ENCODE data around the gene RSU1.
"Not testable (repeated sequence)": the region's sequence is repeated elsewhere in the genome, so short reads cannot be mapped to it uniquely, and the experiment has no call there.

RSU1 gene

GRCh38 chr10:16779384-16779915, 37.8 kb downstream of the RSU1 start:
- peaks cover 22% of the 10 kb centered on the region for H3K36me3 Mint-ChIP-seq
- H3K4me3 Mint-ChIP-seq = no peak overlapping the region
- H3K27ac Mint-ChIP-seq = peak overlapping the region; percentile 54

GRCh38 chr10:16777473-16778370, 39.5 kb downstream of the RSU1 start:
- peaks cover 27% of the 10 kb centered on the region for H3K4me1 Mint-ChIP-seq
- peak overlapping the region; percentile 86 for H3K27ac Mint-ChIP-seq
- no peak for ATAC-seq
- H3K36me3 Mint-ChIP-seq = peaks cover 22% of the 10 kb centered on the region
- no peak for DNase-seq (ENCODE audit: low spot score in 2 of 2)
- no peaks in the 10 kb centered on the region for H3K9me3 Mint-ChIP-seq
- H3K4me3 Mint-ChIP-seq = peak overlapping the region; percentile 34

More at GRCh38 chr10:16779384-16779915, 37.8 kb downstream of the RSU1 start:
- Mint-ChIP-seq H3K9me3 (no peaks in the 10 kb centered on the region), H3K4me1 (peaks cover 31% of the 10 kb centered on the region)
- DNase-seq (ENCODE audit: low spot score in 2 of 2) (no peak), ATAC-seq (peak; percentile 91)

- no peak for DNase-seq (ENCODE audit: low spot score in 2 of 2)
- no peak for ATAC-seq
- Mint-ChIP-seq H3K4me1 (peaks cover 33% of the 10 kb centered on the region), H3K9me3 (no peaks in the 10 kb centered on the region), H3K27ac (no peak overlapping the region), H3K4me3 (no peak overlapping the region), H3K36me3 (peaks cover 28% of the 10 kb centered on the region)
Measured at GRCh38 chr10:16776896-16777295, 40.3 kb downstream of the RSU1 start.

DNA sequence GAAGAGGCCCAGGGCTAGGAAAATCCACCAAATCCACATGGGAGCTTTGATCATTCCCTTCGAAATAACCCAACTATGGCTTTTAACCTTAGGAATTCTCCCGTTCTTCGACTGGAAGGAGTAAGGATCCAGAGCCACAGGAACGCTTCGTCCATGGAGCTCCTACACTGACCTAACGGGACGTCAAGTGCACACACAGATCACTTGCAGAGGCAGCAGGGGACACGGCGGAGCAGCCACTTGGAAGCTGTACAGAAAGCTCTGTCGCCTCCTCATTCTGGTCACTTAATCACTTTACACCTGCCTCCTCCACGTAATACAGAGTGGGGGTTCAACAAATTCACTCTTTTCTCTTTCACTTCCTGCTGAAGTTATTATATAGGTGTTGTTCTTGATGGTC, 43.9 kb downstream of the RSU1 start:
- no peak for ATAC-seq
- peaks cover 24% of the 10 kb centered on the region for H3K4me1 Mint-ChIP-seq

DNA sequence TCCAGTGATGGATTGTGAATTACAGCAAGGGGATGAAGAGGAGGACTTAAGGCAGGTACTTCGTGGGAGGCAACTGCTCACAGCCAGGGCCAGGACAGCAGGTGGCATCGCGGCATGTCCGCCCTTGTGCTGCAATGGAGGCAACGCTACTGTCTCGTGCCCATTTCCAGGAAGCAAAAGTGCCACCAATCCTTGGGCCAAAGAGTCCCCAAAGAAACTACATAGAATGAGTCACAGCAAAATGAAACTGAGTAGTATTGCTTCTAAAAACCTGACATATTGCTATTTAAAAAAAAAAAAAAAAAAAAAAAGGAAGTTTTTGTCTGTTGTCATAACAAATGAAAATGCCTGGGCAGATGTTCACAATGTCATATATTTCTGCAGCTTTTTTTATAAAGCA, 46.6 kb downstream of the RSU1 start:
- Mint-ChIP-seq H3K4me3 (no peak overlapping the region), H3K27ac (no peak overlapping the region), H3K4me1 (peaks cover 22% of the 10 kb centered on the region), H3K36me3 (peaks cover 12% of the 10 kb centered on the region), H3K9me3 (no peaks in the 10 kb centered on the region)
- peak; percentile 68 for ATAC-seq
- no peak for DNase-seq (ENCODE audit: low spot score in 2 of 2)

More for the DNA sequence above, 43.9 kb downstream of the RSU1 start:
- H3K9me3 Mint-ChIP-seq = no peaks in the 10 kb centered on the region
- peaks cover 21% of the 10 kb centered on the region for H3K36me3 Mint-ChIP-seq
- H3K4me3 Mint-ChIP-seq = no peak overlapping the region
- H3K27ac Mint-ChIP-seq = no peak overlapping the region
- no peak for DNase-seq (ENCODE audit: low spot score in 2 of 2)

- H3K36me3 Mint-ChIP-seq = peaks cover 12% of the 10 kb centered on the region
- H3K9me3 Mint-ChIP-seq = no peaks in the 10 kb centered on the region
- no peak for ATAC-seq
- no peak for DNase-seq (ENCODE audit: low spot score in 2 of 2)
- no peak overlapping the region for H3K4me3 Mint-ChIP-seq
- no peak overlapping the region for H3K27ac Mint-ChIP-seq
- H3K4me1 Mint-ChIP-seq = peaks cover 27% of the 10 kb centered on the region
Measured at GRCh38 chr10:16770141-16770540, 47.1 kb downstream of the RSU1 start.

DNA sequence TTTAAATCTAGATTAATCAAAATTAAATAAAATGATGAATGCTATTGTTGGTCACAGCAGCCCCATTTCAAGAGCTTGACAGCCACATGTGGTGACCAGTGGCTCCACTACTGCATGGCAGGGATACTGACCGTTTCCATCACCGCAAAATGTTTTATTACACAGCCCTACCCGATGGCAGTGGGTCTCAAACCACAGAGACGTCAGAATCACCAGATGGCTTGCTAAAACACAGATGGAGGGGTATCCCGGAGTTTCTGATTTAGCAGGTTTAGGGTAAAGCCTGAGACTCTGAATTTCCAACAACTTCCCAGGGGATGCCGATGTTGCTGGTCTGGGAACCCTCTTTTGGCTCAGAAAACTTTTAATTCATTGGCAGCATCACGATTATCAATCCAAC, 47.9 kb downstream of the RSU1 start:
- H3K27ac Mint-ChIP-seq = no peak overlapping the region
- H3K4me1 Mint-ChIP-seq = peaks cover 27% of the 10 kb centered on the region
- H3K9me3 Mint-ChIP-seq = no peaks in the 10 kb centered on the region
- no peak for ATAC-seq
- DNase-seq (ENCODE audit: low spot score in 2 of 2) = no peak
- peaks cover 17% of the 10 kb centered on the region for H3K36me3 Mint-ChIP-seq
- no peak overlapping the region for H3K4me3 Mint-ChIP-seq

- no peak for ATAC-seq
- peaks cover 27% of the 10 kb centered on the region for H3K4me1 Mint-ChIP-seq
- H3K36me3 Mint-ChIP-seq = peaks cover 20% of the 10 kb centered on the region
- H3K9me3 Mint-ChIP-seq = no peaks in the 10 kb centered on the region
- H3K27ac Mint-ChIP-seq = no peak overlapping the region
- no peak overlapping the region for H3K4me3 Mint-ChIP-seq
- DNase-seq (ENCODE audit: low spot score in 2 of 2) = no peak
Measured at GRCh38 chr10:16768702-16769101, 48.5 kb downstream of the RSU1 start.

DNA sequence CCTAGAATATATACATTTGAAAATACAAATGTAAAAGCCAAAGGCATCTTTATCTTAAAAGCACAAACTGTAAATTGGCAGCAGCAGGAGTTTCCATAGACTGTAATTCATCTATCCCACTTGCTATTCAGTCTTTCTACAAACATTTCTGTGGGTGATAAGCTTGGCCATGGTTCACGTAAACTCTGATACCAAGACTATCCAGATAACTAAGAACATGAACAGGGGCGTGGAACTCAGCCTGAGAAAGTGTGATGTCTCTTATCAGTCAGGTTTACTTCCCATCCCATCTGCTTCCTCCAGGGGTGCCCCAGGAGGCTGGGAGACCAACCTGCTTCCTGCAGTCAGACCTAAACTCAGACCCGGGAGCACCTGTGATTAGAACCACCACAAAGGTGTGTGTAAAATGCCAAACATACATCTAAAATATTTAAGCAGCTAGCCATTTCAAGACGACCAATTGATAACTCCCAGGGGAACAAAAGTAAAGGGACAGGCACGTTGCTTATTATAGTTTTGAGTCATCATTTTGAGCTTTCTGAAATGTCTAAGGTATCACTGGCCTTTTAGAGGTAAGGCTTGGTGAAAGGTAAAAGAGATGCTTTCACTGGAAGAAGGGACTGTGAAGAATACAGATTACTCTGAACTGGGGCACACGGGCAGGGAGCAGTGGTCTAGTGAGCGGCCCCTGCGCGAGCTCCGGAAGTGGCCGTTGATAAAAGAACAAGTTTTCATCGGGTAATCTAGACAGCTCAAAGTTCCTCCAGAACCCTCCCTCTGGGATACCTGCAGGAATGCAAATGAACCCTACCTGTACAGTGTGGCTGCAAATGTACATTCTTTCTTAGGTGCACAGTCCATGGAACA, 51.5 kb downstream of the RSU1 start:
- Mint-ChIP-seq H3K9me3 (no peaks in the 10 kb centered on the region), H3K27ac (no peak overlapping the region), H3K4me3 (no peak overlapping the region), H3K4me1 (peaks cover 23% of the 10 kb centered on the region), H3K36me3 (peaks cover 36% of the 10 kb centered on the region)
- ATAC-seq = no peak
- no peak for DNase-seq (ENCODE audit: low spot score in 2 of 2)

DNA sequence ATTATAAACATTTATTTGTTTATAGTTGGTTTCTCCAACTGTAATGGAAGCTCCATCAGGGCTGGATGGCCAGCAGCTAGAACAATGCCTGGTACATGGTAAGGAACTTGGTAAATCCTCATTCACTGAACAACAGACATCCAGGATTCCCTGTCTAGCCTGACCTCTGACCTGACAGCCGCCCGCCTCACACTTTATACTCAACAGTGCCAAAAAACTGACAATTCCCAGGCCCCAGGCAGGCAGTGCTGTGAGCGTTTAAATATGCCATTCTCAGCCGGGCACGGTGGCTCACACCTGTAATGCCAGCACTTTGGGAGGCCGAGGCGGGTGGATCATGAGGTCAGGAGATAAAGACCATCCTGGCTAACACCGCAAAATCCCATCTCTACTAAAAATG, 55.9 kb downstream of the RSU1 start:
- Mint-ChIP-seq H3K4me1 (peaks cover 24% of the 10 kb centered on the region), H3K27ac (peak overlapping the region; percentile 48), H3K36me3 (peaks cover 67% of the 10 kb centered on the region), H3K9me3 (no peaks in the 10 kb centered on the region), H3K4me3 (no peak overlapping the region)
- ATAC-seq (no peak), DNase-seq (ENCODE audit: low spot score in 2 of 2) (no peak)

GRCh38 chr10:16756561-16757221, 60.5 kb downstream of the RSU1 start:
- DNase-seq (ENCODE audit: low spot score in 2 of 2) (no peak), ATAC-seq (peak; percentile 11)
- no peak overlapping the region for H3K27ac Mint-ChIP-seq
- no peaks in the 10 kb centered on the region for H3K9me3 Mint-ChIP-seq
- H3K4me1 Mint-ChIP-seq = peaks cover 8% of the 10 kb centered on the region
- peaks cover 63% of the 10 kb centered on the region for H3K36me3 Mint-ChIP-seq
- no peak overlapping the region for H3K4me3 Mint-ChIP-seq

DNA sequence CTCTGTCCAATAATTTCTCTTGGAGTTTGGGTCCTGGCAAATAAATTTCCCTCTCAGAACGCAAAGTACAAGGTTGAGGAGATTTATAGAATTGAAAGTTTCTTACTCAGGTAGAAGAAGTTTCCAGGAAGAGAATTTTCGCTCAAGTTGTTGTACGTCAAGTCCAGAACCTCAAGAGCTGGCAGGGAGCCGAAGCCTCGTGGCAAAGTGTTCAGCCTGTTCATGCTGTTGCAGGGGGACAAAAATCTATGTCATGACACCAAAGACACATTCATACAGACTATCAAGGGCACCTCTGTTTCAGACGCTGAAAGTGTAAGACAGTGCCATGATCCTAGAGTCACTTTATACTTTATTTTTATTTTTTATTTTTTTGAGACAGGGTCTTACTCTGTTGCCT, 62.5 kb downstream of the RSU1 start:
- no peak overlapping the region for H3K27ac Mint-ChIP-seq
- no peak for DNase-seq (ENCODE audit: low spot score in 2 of 2)
- H3K4me1 Mint-ChIP-seq = peaks cover 7% of the 10 kb centered on the region
- H3K9me3 Mint-ChIP-seq = no peaks in the 10 kb centered on the region
- ATAC-seq = no peak
- no peak overlapping the region for H3K4me3 Mint-ChIP-seq
- H3K36me3 Mint-ChIP-seq = peaks cover 66% of the 10 kb centered on the region

- ATAC-seq; H3K9me3 Mint-ChIP-seq; H3K4me3 Mint-ChIP-seq; DNase-seq (ENCODE audit: low spot score in 2 of 2); H3K27ac Mint-ChIP-seq; H3K4me1 Mint-ChIP-seq: not testable (repeated sequence)
- peaks cover 63% of the 10 kb centered on the region for H3K36me3 Mint-ChIP-seq
Measured at GRCh38 chr10:16752849-16753248, 64.4 kb downstream of the RSU1 start.

DNA sequence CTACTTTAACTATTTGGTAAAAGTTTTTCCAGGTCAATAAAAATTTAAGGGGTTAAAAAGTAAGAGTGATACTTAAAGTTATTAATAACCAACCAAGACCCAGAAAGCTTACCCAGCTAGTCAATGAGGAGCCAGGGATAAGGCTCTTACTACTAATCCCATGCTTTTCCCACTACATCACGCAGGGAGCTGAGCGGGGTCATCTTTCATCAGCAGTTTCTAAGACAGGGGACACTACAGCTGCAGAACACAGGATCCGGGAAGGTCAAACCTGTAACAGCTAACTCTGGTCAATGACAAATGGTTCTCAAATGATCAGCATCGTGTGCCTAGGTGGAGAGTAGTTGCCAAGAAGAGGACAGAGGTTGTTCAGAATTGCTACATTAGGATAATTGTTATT, 65.1 kb downstream of the RSU1 start:
- H3K4me1 Mint-ChIP-seq = peaks cover 7% of the 10 kb centered on the region
- ATAC-seq (no peak), DNase-seq (ENCODE audit: low spot score in 2 of 2) (no peak)
- no peak overlapping the region for H3K4me3 Mint-ChIP-seq
- H3K27ac Mint-ChIP-seq = no peak overlapping the region
- H3K9me3 Mint-ChIP-seq = no peaks in the 10 kb centered on the region
- H3K36me3 Mint-ChIP-seq = peaks cover 58% of the 10 kb centered on the region

- Mint-ChIP-seq H3K9me3 (no peaks in the 10 kb centered on the region), H3K36me3 (peaks cover 49% of the 10 kb centered on the region), H3K4me3 (no peak overlapping the region), H3K4me1 (no peaks in the 10 kb centered on the region), H3K27ac (no peak overlapping the region)
- no peak for ATAC-seq
- no peak for DNase-seq (ENCODE audit: low spot score in 2 of 2)
Measured at GRCh38 chr10:16751244-16751643, 66.0 kb downstream of the RSU1 start.

Data from stimulated activated effector memory CD8-positive, alpha-beta T cell treated with anti-CD3 and anti-CD28 coated beads, Interleukin-12 subunit alpha, Interleukin-12 subunit beta, amount 100 ng/mL, for 72 hours (primary cell).